HepG2 (cell line): Measurements from ENCODE around the gene CRLF1. TPM values are rescaled to one million over a fixed set of nuclear protein-coding genes. Genes with fewer than 3 reads are reported as not detected.

Source experiments
- ATF7 ChIP-seq, 2 experiments: fragments of 450-650 bp in 1 of 2; sonication (generic) in 1 of 2; formaldehyde crosslinking in 1 of 2; IDR thresholded peaks; 2 replicates each; pipeline versions ENCODE4 v1.4.0 to v1.6.1; 2016 to 2020; ENCODE audit warnings: antibody characterized with exemption in 1 of 2, mild to moderate bottlenecking in 1 of 2, missing genetic modification reagents in 1 of 2
- CREBL2 ChIP-seq: sonication (generic); formaldehyde crosslinking; IDR thresholded peaks from 2 replicates; pipeline ENCODE4 v1.8.1; 2023; ENCODE audit warnings: missing genetic modification reagents, mild to moderate bottlenecking, borderline replicate concordance
- EED ChIP-seq: sonication (generic); formaldehyde crosslinking; IDR thresholded peaks from 2 replicates; pipeline ENCODE4 v1.5.0; 2020; ENCODE audit warnings: mild to moderate bottlenecking, missing genetic modification reagents
- FOSL2 ChIP-seq: sonication (generic); formaldehyde crosslinking; IDR thresholded peaks from 2 replicates; pipeline ENCODE4 v1.4.0; 2020; ENCODE audit warnings: missing genetic modification reagents
- MAZ ChIP-seq, 2 experiments: sonication (generic) in 1 of 2; formaldehyde crosslinking in 1 of 2; IDR thresholded peaks; 2 replicates each; pipeline versions ENCODE4 v1.5.0 to v1.6.1; 2012 to 2020; ENCODE audit warnings: low read depth in 2 of 2, mild to moderate bottlenecking in 2 of 2, borderline replicate concordance in 1 of 2, improper control_type of control experiment in 1 of 2, low read length in 1 of 2, missing genetic modification reagents in 1 of 2, moderate library complexity in 1 of 2
- NCOR1 ChIP-seq: fragments of 200-600 bp; sonication (generic); IDR thresholded peaks from 2 replicates; pipeline ENCODE4 v1.7.0; 2017; ENCODE audit warnings: antibody characterized with exemption, low read length, borderline replicate concordance
- NRL ChIP-seq: sonication (generic); formaldehyde crosslinking; IDR thresholded peaks from 2 replicates; pipeline ENCODE4 v1.5.0; 2020; ENCODE audit warnings: missing genetic modification reagents, mild to moderate bottlenecking, moderate library complexity, borderline replicate concordance
- SOX13 ChIP-seq, 3 experiments: fragments of 450-650 bp in 1 of 3; sonication (generic) in 1 of 3; formaldehyde crosslinking in 1 of 3; IDR thresholded peaks in 2 of 3; conservative IDR thresholded peaks in 1 of 3; 2 replicates each; pipeline versions ENCODE4 v1.5.0 to v1.6.1; 2016 to 2020; ENCODE audit warnings: antibody characterized with exemption in 1 of 3, mild to moderate bottlenecking in 1 of 3, missing compliant biosample characterization in 1 of 3, missing genetic modification reagents in 1 of 3, moderate library complexity in 1 of 3
- TBX2 ChIP-seq: sonication (generic); formaldehyde crosslinking; IDR thresholded peaks from 2 replicates; pipeline ENCODE4 v1.5.0; 2020; ENCODE audit warnings: missing genetic modification reagents, mild to moderate bottlenecking, borderline replicate concordance
- ZNF484 ChIP-seq: sonication (generic); formaldehyde crosslinking; IDR thresholded peaks from 2 replicates; pipeline ENCODE4 v1.5.1; 2020; ENCODE audit warnings: mild to moderate bottlenecking, low read depth, missing genetic modification reagents, borderline replicate concordance
- ZNF552 ChIP-seq: sonication (generic); formaldehyde crosslinking; IDR thresholded peaks from 2 replicates; pipeline ENCODE4 v1.9.0; 2022; ENCODE audit warnings: missing genetic modification reagents, mild to moderate bottlenecking, borderline replicate concordance
- polyA plus RNA-seq, 8 experiments: library from polyadenylated mRNA; depleted of rRNA in 3 of 8; stranded (reverse) in 7 of 8; unstranded in 1 of 8; fragments of >200 nt; fragmentation: Illumina TruSeq in 4 of 8; extraction: Trizol in 4 of 8; gene quantifications; 2 replicates each; pipeline versions ENCODE4 v1.2.1 to v1.2.3, GENCODE V29; 2011 to 2016; ENCODE audit warnings: low read depth in 4 of 8, missing spikeins in 1 of 8, mixed read lengths in 1 of 8; ENCODE audit not compliant: insufficient read depth in 1 of 8
- total RNA-seq, 5 experiments: library from RNA; depleted of rRNA; stranded (reverse); fragments of >200 nt; fragmentation: Illumina TruSeq; extraction: Trizol; gene quantifications; 2 replicates each; pipeline ENCODE4 v1.2.3, GENCODE V29; 2016; ENCODE audit warnings: low read depth in 1 of 5
- TF ChIP-seq, protein P1 (sequence below): sonication (generic); formaldehyde crosslinking; IDR thresholded peaks from 2 replicates; pipeline ENCODE4 v1.5.0; 2020; ENCODE audit warnings: missing genetic modification reagents
- TF ChIP-seq, protein P2 (sequence below): sonication (generic); formaldehyde crosslinking; IDR thresholded peaks from 2 replicates; pipeline ENCODE4 v1.4.0; 2020; ENCODE audit warnings: missing genetic modification reagents, mild to moderate bottlenecking, borderline replicate concordance
- TF ChIP-seq, protein P3 (sequence below): IDR thresholded peaks from 2 replicates; pipeline ENCODE4 v1.6.1; 2012; ENCODE audit warnings: low read depth, low read length, improper control_type of control experiment

Gene CRLF1
- total and polyA plus RNA-seq, 2 of the 13 experiments (the other 11 are each of a cell fraction or from before 2014, with no cell fraction given), result 217 to 296 TPM

DNA sequence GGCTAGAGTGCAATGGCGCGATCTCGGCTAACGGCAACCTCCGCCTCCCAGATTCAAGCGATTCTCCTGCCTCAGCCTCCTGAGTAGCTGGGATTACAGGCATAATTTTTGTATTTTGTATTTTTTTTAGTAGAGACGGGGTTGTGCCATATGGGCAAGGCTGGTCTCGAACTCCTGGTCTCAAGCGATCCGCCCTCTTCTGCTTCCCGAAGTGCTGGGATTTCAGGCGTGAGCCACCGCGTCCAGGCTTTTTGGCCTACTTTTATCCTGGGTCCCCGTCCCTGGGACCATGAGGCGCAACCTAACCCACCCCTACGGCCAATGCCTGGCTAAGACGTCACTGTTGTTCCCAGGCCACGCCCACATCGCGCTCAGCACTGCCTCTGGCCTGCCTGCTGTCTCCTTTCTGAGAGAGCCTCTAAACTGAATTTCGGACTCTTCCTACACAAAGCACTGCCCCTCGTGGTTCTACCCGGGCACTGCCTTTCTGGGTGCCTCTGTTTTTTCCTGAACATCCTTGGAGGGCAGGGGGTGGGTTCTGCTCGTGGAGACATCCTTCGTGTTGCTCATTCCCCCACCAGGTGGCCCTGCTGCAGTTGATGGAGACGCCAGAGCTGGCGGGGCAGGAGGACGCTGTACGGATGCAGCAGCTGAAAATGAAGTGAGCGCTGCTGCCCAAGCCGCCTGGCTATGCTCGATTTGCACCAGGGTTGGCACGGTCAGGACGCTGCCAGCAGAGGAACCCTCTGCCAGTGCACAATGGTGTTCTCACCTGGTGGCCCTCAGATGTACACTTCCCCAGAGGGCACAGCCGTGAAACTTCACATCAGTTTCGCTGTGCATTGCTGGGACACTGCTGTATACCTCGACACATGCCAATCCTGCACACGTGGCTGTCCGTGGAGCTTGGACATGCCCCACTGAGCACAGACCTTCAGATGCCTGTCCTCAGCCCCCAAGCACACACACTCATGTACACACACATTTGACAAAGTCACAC, 16.0 kb downstream of the CRLF1 start (continued):
- TF ChIP-seq ZNF552 (CRISPR knock-in tag), result 0 out of 2 replicates have a peak, but pooled peaks have one; percentile 49
- TF ChIP-seq NRL (CRISPR knock-in tag), result 0 out of 2 replicates have a peak, but pooled peaks have one; percentile 29
- no peak for TF ChIP-seq SOX13 (IDR thresholded peaks at IDR 0.05)
- TF ChIP-seq SOX13 (CRISPR knock-in tag; conservative IDR thresholded peaks at IDR 0.05 in 1 of 2, IDR thresholded peaks at IDR 0.05 in 1 of 2), result 0 out of 4 replicates have a peak, but pooled peaks of 1 of the 2 experiments have one; percentile 7
- no peak for TF ChIP-seq ATF7 (IDR thresholded peaks at IDR 0.05)
- TF ChIP-seq ATF7 (CRISPR knock-in tag; IDR thresholded peaks at IDR 0.05), result no peak
- no peak for TF ChIP-seq CREBL2 (CRISPR knock-in tag)
- TF ChIP-seq MAZ (IDR thresholded peaks at IDR 0.05; ENCODE audit: borderline replicate concordance, low read depth, low read length), result no peak
- TF ChIP-seq MAZ (CRISPR knock-in tag; IDR thresholded peaks at IDR 0.05; ENCODE audit: low read depth), result 0 out of 2 replicates have a peak, but pooled peaks have one; percentile 47
- TF ChIP-seq FOSL2, result no peak
- TF ChIP-seq, protein P1, sequence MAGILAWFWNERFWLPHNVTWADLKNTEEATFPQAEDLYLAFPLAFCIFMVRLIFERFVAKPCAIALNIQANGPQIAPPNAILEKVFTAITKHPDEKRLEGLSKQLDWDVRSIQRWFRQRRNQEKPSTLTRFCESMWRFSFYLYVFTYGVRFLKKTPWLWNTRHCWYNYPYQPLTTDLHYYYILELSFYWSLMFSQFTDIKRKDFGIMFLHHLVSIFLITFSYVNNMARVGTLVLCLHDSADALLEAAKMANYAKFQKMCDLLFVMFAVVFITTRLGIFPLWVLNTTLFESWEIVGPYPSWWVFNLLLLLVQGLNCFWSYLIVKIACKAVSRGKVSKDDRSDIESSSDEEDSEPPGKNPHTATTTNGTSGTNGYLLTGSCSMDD (CRISPR knock-in tag), result no peak
- peak; percentile 59; the same call in 1 of the 2 replicates for TF ChIP-seq TBX2
- TF ChIP-seq, protein P2, sequence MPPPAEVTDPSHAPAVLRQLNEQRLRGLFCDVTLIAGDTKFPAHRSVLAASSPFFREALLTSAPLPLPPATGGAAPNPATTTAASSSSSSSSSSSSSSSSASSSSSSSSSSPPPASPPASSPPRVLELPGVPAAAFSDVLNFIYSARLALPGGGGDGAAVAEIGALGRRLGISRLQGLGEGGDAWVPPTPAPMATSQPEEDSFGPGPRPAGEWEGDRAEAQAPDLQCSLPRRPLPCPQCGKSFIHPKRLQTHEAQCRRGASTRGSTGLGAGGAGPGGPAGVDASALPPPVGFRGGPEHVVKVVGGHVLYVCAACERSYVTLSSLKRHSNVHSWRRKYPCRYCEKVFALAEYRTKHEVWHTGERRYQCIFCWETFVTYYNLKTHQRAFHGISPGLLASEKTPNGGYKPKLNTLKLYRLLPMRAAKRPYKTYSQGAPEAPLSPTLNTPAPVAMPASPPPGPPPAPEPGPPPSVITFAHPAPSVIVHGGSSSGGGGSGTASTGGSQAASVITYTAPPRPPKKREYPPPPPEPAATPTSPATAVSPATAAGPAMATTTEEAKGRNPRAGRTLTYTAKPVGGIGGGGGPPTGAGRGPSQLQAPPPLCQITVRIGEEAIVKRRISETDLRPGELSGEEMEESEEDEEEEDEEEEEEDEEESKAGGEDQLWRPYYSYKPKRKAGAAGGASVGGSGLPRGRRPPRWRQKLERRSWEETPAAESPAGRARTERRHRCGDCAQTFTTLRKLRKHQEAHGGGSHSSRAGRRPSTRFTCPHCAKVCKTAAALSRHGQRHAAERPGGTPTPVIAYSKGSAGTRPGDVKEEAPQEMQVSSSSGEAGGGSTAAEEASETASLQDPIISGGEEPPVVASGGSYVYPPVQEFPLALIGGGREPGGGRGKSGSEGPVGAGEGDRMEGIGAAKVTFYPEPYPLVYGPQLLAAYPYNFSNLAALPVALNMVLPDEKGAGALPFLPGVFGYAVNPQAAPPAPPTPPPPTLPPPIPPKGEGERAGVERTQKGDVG (CRISPR knock-in tag), result peak; percentile 93
- TF ChIP-seq NCOR1, result no peak
- no peak for TF ChIP-seq ZNF484 (CRISPR knock-in tag)
- no peak for TF ChIP-seq EED
- TF ChIP-seq, protein P3, sequence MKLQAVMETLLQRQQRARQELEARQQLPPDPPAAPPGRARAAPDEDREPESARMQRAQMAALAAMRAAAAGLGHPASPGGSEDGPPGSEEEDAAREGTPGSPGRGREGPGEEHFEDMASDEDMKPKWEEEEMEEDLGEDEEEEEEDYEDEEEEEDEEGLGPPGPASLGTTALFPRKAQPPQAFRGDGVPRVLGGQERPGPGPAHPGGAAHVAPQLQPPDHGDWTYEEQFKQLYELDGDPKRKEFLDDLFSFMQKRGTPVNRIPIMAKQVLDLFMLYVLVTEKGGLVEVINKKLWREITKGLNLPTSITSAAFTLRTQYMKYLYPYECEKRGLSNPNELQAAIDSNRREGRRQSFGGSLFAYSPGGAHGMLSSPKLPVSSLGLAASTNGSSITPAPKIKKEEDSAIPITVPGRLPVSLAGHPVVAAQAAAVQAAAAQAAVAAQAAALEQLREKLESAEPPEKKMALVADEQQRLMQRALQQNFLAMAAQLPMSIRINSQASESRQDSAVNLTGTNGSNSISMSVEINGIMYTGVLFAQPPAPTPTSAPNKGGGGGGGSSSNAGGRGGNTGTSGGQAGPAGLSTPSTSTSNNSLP, result no peak
